Measurements from ENCODE around the gene ANKRD11. TPM values are rescaled to one million over a fixed set of nuclear protein-coding genes. Genes with fewer than 3 reads are reported as not detected.
A peak's percentile ranks its signal among the peaks of the same experiment; 100 is the strongest.
"Not testable (repeated sequence)": the region's sequence is repeated elsewhere in the genome, so short reads cannot be mapped to it uniquely, and the experiment has no call there.

Gene ANKRD11
- total and polyA plus RNA-seq, 8 donors = 43.9 to 74.0 (median 46.2) TPM

- H3K4me3 ChIP-seq = no peak overlapping the region
- H3K36me3 ChIP-seq = no peaks in the 10 kb centered on the region
- intact Hi-C loops (cut with DNase I) = loop anchor here in 1 of 3 donors (10.0 kb wide), 1 partner anchor 174 kb away; the partner anchor contains the start of gene SPG7
- no peak for FAIRE-seq
- DNase-seq = peak; percentile 63 to 83 (median 69)
- peak; percentile 26 to 56 (median 46) for ATAC-seq
- H3K9me3 ChIP-seq = no peaks in the 10 kb centered on the region
- peak overlapping the region in 3 of 4 donors; percentile 33 to 42 (median 36) for H3K27ac ChIP-seq
- TF ChIP-seq CTCF (IDR thresholded peaks at IDR 0.05) = no peak
- 35 to 41% methylated on average over 23 of the region's 25 CpGs for WGBS, 2 donors
- no peaks in the 10 kb centered on the region for H3K27me3 ChIP-seq
- peaks cover 5 to 29% (median 8%) of the 10 kb centered on the region in 3 donors for H3K4me1 ChIP-seq
Observed at GRCh38 chr16:89330177-89330856, 160.0 kb downstream of the ANKRD11 start.

DNA sequence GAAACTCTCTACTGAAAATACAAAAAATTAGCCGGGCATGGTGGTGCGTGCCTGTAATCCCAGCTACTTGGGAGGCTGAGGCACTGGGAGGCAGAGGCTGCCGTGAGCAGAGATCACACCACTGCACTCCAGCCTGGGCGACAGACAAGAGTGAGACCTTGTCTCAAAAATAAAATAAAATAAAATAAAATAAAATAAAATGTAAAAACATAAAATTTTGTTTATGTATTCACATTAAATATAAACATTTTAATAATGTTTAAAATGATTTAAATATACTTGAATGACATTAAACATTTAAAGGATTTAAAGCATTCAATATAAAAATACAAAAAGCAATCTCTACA lies 160.6 kb downstream of the ANKRD11 start:
- intact Hi-C loops (cut with DNase I) = loop anchor here in 2 of 3 donors (10.0 kb wide), 2 partner anchors 175 to 225 kb away; partner anchors contain the start of gene SPG7 (in 1 of the 2)
- DNase-seq = peak in 1 of 6 donors; percentile 21
- Histone ChIP-seq H3K4me1 (peaks cover 5 to 27% (median 8%) of the 10 kb centered on the region in 3 donors), H3K27ac (peak overlapping the region in 2 of 4 donors; percentile 33 to 36)
- WGBS, 2 donors = 88 to 93% methylated on average over 4 of the region's 4 CpGs
- not testable (repeated sequence) for ATAC-seq, H3K9me3 ChIP-seq, H3K27me3 ChIP-seq, H3K4me3 ChIP-seq, H3K36me3 ChIP-seq, FAIRE-seq

- DNase-seq = peak in 2 of 6 donors; percentile 21 to 43
- peaks cover under 1 to 18% (median 5%) of the 10 kb centered on the region in 3 donors for H3K4me1 ChIP-seq
- not testable (repeated sequence) for H3K36me3 ChIP-seq, H3K27ac ChIP-seq, ATAC-seq, H3K9me3 ChIP-seq, H3K27me3 ChIP-seq, H3K4me3 ChIP-seq, FAIRE-seq
- 90 to 93% methylated on average over 39 of the region's 41 CpGs for WGBS, 2 donors
- intact Hi-C loops (cut with DNase I) = loop anchor here in 1 of 3 donors (10.0 kb wide), 1 partner anchor 226 kb away; no protein-coding TSS in a partner anchor
Observed at GRCh38 chr16:89328412-89329400, 161.7 kb downstream of the ANKRD11 start.

DNA sequence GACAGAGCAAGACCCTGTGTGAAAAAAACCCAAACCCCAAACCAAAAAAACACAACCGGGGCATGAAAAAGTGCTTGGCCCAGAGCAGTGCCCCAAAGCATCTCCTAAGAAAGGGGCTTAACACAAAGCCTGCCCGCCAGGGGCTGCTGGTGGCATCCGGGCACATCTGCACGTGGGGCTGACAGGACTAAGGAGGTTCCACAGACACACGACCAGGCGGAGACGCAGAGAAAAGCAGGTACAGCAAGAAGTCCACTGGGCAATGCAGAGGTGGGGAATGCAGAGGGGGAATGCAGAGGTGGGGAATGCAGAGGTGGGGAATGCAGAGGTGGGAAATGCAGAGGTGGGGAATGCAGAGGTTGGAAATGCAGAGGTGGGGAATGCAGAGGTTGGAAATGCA lies 163.6 kb downstream of the ANKRD11 start:
- no peak for FAIRE-seq
- DNase-seq = peak in 1 of 6 donors; percentile 43

More for the DNA sequence above, 163.6 kb downstream of the ANKRD11 start:
- H3K27ac ChIP-seq = peak overlapping the region in 1 of 4 donors; percentile 44
- WGBS, 2 donors = 82 to 83% methylated on average over 7 of the region's 7 CpGs
- peaks cover 0 to 22% (median 5%) of the 10 kb centered on the region in 3 donors for H3K4me1 ChIP-seq
- no peak for ATAC-seq
- no peaks in the 10 kb centered on the region for H3K27me3 ChIP-seq
- no peak overlapping the region for H3K4me3 ChIP-seq
- no peak for TF ChIP-seq CTCF (IDR thresholded peaks at IDR 0.05)
- intact Hi-C loops (cut with DNase I) = loop anchor here in 1 of 3 donors (10.0 kb wide), 1 partner anchor 228 kb away; no protein-coding TSS in a partner anchor
- no peaks in the 10 kb centered on the region for H3K9me3 ChIP-seq
- no peaks in the 10 kb centered on the region for H3K36me3 ChIP-seq

All from pancreas (tissue), 10 donors.